CD1c-positive myeloid dendritic cell (primary cell): ENCODE results near the gene FMNL1.
"Not testable (repeated sequence)": the region's sequence is repeated elsewhere in the genome, so short reads cannot be mapped to it uniquely, and the experiment has no call there.

Experiments used
- DNase-seq: peaks from one replicate; pipeline ENCODE4 v3.0.0-alpha.2; 2016; ENCODE audit errors: extremely low spot score

The FMNL1 gene

DNA sequence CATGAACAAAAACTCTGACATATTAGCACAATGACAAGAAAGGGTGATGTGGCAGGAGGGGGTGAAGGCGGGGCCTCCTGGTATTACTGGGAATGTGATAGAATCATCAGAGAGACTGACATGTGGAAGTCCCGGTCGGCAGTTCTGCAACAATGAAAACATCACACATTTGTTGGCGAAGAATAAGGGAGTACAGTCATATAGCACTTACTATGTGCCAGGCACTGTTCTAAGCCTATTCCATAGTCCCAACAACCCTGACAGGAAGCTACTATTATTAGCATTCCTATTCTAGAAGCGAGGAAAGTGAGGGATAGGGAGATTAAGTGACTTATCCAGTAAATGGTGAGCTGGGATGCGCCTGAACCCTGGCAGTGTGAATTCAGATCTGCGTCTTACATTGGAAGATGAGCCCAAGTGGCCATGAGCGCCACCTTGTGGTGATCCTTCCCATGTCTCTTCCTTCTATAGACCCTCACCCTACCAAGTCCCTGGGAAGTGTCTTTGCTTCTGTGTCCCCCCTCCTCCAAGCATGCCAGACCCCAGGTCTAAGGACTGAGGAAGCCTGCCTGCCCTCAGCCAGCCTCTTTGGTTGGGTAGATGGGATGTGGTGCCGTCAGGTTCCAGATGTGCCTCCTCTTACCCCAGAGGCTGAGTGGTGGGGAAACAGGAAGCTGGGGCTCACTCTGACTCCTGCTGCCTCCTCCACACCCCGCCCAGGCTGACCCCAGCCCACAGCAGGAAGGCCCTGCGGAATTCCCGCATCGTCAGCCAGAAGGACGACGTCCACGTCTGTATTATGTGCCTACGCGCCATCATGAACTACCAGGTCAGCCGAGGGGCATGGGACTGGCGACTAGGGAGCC is 14.0 kb downstream of the FMNL1 start:
- peak; percentile 84 for DNase-seq

DNA sequence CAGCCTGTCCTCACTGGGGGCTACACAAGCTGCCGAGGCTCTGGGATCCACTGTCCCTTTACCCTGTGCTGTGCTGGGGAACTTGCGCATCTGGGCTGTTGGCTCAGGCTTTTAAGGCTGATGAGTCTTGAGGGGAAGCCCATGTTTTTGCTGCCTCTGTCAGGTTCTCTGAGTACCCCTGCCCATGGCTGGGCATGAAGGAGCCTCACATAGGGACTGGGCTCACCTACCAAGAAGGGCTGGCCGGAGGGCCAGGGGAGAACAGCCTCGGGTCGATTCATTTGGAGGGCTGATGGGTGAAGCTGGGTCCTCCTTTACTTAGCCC is 14.6 kb downstream of the FMNL1 start:
- no peak for DNase-seq

DNA sequence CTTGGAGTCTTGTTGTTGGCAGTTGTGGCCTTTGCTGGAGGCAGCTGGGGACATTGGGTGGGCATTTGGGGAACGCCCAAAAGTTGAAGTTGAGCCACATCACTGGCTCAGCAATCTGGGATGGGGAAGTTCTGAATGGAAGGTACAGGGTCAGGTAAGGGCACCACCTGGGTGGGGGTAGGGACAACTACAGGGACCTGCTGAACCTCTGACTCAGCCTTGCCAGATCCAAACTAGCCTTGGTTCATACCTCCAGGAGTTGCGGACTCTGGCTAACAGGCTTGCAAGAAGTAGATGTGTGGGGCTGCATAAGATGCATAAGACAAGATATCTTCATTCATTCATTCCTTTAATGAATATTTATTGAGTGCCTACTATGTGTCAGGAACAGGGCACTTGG is 16.0 kb downstream of the FMNL1 start:
- DNase-seq: no peak

DNA sequence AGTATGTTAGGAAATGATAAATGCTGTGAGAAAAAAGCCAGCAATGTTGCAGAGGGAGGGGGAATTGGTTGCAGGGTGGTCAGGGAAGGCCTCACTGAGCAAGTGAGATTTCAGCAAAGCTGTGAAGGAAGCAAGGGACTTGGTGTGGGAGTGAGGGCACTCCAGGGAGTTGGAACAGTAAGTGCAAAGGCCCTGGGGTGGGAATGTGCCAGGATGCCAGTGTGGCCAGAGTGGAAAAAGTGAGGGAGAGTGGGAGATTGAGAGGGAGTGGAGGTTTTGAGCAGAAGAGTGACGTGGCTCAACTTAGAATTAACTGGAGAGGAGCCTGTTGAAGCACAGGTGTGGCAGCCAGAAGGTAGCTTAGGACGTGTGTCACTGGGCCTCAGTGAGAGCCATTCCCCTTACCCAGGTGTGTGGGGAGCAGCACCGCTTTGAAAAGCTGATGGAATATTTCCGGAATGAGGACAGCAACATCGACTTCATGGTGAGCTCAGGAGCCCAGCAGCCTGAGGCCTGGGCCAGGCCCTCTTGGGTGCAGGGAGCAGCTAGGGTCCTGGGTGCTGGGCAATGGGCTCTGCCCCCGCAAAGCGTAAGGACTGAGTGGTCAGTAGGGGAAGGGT is 16.6 kb downstream of the FMNL1 start:
- no peak for DNase-seq

DNA sequence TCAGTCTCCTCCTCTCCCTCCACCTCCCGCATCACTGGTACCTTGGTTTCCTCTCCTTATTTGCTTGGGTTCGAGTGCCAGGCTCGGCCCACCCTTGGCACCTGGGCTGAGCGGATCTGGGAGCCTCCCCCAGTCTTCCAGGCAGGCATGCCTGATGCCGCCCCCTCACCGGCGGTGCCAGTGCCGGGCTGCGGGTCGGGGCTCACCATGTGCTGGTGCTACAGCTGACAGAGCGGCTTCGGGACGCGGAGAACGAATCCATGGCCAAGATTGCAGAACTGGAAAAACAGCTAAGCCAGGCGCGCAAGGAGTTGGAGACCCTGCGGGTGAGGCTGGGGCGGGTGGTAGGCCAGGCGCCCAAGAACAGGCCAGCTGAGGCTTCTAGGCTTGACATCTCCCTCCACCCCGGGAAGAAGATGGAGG is 19.2 kb downstream of the FMNL1 start:
- no peak for DNase-seq

DNA sequence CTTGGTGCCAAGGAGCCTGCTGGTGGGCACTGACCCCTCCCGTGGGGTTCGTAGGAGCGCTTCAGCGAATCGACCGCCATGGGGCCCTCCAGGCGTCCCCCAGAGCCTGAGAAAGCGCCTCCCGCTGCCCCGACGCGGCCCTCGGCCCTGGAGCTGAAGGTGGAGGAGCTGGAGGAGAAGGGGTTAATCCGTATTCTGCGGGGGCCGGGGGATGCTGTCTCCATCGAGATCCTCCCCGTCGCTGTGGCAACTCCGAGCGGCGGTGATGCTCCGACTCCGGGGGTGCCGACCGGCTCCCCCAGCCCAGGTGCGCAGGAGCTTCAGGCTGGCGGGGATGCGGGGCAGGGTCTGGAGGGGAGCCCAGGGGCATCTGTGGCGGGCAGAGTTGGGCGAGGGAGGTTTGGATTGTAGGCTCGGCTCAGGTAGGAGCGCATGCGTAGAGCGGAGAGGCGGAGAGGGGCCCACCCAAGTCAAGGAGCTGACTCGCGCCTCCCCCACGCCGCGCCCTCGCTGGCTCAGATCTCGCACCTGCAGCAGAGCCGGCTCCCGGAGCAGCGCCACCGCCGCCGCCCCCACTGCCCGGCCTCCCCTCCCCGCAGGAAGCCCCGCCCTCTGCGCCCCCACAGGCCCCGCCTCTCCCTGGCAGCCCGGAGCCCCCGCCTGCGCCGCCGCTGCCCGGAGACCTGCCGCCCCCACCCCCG is 19.8 kb downstream of the FMNL1 start:
- no peak for DNase-seq

DNA sequence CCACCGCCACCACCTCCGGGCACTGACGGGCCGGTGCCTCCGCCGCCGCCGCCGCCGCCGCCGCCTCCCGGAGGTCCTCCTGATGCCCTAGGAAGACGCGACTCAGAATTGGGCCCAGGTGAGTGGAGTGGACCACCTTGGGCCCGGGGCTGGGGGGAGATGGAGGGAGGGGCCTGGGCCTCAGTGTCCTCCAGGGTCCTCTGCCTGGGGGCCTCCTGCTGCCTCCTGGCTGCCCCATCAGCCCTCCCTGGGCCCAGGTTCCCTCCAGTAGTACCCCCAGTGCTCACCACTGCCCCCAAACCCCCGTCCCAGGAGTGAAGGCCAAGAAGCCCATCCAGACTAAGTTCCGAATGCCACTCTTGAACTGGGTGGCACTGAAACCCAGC is 20.3 kb downstream of the FMNL1 start:
- no peak for DNase-seq

DNA sequence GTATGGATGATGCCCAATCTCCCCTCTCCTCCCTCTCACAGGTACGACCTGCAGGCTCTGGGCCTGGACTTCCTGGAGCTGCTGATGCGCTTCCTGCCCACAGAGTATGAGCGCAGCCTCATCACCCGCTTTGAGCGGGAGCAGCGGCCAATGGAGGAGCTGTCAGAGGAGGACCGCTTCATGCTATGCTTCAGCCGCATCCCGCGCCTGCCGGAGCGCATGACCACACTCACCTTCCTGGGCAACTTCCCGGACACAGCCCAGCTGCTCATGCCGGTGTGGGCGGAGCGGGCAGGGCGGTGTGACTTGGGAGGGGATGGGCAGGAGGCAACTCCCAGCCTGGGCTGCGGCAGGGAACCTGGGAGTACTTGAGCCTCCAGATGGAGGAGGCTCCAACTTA is 22.1 kb downstream of the FMNL1 start:
- no peak for DNase-seq

DNA sequence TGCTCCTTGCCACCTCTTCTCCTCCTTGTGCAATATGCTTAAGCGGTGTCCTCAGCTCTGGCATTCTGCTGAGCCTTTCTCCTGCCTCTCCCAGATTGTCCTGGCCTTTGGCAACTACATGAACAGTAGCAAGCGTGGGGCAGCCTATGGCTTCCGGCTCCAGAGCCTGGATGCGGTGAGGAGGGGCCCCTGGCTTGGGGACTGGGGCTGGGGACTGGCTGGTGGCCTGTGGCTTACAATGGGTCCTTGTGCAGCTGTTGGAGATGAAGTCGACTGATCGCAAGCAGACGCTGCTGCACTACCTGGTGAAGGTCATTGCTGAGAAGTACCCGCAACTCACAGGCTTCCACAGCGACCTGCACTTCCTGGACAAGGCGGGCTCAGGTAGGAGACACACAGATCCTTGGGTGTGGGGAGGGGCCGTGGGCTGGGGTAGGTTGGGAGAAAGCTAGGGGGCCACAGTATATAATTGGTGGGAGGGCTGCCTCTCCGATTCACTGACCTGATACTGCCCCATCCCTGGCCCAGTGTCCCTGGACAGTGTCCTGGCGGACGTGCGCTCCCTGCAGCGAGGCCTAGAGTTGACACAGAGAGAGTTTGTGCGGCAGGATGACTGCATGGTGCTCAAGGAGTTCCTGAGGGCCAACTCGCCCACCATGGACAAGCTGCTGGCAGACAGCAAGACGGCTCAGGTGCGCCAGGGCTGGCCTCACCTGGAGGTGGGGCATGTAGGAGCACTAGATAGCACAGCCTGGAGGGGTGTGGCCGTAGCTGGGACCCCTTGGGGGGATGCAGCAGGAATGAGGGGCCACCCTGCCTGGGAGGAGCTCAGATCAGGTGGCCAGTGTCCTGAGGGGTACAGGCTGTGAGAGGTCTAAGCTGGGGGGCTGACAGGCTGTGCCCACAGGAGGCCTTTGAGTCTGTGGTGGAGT is 23.3 kb downstream of the FMNL1 start:
- DNase-seq: no peak

DNA sequence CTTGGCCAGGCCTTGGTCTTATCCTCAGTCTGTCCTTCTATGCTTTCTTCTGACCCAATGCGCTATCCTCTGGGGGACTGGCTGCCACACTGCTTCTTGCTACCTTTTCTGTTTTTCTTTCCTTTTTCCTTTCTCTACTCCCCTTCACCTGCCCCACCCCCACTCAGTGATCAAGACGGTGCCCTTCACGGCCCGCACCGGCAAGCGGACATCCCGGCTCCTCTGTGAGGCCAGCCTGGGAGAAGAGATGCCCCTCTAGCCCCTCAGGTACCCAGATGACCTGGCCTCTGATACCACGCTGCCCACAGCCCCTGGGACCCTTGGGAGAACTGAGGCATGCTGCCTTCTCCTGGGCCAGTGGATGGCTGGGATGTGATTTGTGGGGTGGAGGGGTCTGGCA is 24.7 kb downstream of the FMNL1 start:
- no peak for DNase-seq

DNA sequence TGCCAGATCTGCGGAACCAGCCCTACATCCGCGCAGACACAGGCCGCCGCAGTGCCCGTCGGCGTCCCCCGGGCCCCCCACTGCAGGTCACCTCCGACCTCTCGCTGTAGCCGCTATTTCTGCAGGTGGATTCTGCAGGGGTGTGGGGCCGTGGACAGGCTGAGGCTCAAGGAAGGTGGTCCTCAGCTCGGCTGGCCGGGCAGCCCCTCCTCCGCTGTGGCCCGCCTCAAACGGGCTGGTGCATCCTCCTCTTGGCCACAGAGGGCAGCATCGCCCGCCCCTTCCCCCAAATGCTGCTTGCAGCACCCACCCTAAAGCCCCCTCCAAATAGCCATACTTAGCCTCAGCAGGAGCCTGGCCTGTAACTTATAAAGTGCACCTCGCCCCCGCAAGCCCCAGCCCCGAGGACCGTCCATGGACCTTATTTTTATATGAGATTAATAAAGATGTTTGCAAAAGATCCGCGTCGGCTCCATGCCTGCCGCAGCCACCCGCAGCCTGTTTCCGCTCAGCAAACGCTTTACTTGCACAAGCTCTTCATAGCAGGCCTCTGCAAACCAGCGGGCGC is 25.3 kb downstream of the FMNL1 start:
- DNase-seq: no peak

DNA sequence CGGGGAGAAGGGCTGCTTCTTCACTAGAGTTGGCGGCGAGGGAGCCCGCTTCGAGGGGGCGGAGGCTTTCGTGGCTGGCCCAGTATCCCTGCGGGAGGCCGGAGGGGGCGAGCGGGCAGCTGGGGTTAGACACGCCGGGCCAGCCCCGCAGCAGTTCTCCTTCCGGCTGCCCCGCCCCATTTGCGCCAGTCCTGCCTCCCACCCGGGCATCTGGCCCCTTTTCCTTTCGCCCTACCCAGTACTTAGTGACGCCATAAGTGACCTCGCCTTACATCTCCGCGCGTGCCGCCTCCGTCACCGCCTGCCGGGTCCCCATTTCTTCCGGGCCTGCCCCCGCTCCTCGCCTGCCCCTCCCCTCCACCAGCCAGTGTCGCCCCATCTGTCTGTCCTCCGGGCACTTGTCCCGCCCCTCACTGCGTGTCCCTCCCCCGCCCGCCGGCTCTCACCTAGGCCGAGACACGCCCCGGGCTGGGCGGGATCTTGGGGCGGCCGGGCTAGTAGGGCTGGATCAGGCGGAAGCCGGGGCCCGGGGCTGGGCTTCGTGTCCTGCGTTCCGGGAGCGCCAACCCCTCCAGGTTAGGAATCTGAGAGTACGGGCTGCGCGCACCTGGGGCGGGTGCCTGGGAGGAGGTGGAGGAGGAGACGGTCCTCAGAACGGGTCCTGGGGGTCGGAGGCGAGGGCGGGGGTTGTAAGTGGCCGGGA is 25.9 kb downstream of the FMNL1 start:
- DNase-seq: peak; percentile 94

DNA sequence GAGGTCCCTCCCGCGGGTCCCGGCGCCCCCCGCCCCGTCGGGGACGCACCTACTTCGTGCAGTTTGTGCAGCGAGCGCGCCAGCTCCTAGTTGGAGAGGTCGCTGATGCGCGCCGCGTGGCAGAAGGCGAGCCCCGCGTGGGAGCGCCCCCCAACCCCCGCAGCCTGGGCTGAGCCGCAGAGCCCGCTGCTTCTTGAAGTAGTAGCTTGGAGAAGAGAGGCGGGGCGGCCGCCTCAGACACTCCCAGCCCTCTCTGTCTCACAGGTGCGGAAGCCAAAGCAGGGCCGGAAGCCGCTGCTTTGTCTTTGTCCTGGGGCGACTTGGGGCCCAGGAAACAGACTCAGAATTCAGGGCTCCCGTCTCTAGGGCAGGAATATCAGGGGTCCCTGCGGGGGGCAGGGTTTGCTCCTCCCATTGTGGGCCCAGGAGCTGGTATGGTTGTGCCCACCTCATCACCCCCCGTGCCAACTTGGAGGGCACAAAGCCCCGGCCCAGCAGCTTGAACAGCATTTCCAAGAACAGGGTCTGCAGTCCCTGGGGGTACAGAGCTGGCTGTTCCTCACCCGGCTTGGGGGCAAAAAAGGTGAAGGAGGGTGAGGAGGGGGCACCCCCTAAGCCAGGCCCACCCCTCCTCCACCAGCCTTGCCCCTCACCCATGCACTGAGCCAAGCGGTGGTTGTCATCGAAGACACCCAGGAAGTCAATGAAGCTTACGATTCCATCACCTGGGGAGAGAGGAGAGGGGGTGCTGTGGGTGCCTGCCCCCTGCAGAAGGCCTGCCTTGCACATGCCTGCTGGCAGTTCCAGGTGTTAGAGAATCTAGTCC is 26.7 kb downstream of the FMNL1 start:
- DNase-seq: peak; percentile 66

DNA sequence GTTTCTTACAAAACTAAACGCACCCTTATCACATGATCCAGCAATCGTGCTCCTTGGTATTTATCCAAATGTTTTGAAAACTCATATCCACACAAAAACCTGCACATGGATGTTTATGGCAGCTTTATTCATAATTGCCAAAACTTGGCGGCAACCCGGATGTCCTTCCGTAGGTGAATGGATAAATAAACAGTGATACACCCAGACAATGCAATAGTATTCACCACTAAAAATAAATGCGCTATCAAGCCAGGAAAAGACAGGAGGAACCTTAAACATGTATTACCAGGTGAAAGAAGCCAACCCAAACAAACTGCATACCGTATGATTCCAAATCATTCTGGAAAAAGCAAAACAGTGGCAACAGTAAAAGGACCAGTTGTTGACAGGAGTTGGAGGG is 30.2 kb downstream of the FMNL1 start:
- DNase-seq: no peak

DNA sequence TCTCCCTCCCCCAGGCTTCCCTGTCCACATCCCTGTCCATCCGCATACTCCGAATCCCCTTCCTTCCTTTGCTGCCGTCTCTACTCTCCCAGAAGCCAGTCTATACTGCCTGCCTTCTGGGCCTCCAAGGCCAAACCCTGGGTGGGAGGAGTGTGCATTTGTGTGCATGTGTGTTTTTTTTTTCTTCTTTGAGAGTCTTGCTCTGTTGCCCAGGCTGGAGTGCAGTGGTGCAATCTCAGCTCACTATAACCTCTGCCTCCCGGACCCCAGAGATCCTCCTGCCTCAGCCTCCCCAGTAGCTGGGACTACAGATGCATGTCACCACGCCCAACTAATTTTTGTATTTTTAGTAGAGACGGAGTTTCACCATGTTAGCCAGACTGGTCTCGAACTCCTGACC is 31.6 kb downstream of the FMNL1 start:
- DNase-seq: not testable (repeated sequence)

DNA sequence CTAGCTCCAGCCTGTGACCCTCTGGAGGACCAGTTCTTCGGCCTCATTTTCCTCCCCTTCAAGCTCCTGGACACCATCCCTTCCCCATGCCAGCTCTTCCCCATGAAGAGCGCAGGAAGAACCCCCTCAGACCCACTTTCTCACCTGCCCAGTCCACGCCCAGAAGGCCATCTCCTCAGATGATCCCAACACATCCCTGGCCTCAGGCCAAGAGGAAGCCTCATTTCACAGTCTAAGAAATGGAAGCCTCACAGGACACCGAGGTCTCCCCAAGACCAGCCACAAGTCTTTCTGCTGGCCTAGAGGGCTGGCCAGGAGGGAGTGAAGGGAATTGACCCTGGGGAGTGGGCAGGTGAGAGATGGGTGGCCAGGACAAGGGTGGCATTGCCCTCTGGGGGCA is 32.2 kb downstream of the FMNL1 start:
- DNase-seq: no peak

DNA sequence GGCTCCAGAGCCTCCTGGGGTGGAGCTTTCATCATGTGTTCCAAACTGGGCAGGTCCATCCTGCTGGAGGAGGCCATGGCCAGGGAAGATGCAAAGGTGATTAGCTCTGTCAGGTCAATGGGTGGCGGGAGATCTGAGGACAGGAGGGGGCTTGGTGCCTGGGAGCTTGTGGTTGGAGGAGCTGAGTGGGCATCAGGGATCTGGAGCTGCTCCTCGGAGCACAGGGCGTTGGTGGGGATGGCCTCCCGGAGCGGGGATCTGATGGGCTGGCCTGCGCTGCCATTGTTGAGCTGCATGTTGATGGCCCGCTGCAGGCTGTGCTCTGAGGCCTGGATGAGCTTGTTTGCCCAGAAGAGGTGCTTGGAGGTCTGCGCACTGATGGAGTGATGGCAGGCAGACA is 33.7 kb downstream of the FMNL1 start:
- DNase-seq: no peak

DNA sequence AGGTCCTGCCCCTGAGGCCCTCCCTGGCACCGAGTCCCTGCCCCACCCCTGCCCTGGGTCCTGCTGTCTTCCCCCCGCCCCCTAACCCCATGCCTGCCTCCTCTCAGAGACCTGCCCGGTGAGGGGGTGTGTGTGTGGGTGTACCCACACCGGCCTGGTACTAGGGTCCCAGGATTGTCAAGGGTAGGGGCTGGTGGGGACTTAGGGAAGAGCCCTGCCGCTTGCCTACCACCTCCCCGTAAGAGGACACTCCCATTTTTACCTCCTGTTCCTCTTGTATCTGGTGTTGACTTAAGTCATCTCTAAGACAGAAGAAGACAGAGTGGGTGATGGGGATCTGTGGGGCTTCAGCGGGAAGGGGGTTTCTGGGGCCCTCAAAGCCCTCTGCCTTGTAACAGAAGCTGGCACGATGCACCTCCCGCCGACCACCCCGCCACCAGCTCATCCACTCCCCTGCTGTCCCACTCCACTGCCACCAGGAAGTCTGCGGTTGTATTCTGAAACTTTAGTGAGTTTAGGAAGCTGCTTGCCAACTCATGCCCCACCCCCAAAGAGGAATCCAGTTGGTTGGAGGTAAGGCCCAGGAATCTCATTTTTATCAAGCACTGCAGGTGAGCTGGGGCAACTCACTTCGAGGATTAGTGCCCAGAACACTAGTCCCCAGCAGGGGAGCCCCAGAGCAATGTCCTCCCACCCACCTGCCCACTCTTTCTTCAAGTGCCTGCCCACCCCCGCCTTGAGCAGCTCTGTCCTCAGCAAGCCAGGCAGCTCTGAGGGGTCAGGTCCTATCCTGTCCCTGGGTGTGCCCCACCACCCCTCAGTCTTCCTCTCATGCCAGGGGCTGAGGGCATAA is 34.7 kb downstream of the FMNL1 start:
- peak; percentile 22 for DNase-seq

DNA sequence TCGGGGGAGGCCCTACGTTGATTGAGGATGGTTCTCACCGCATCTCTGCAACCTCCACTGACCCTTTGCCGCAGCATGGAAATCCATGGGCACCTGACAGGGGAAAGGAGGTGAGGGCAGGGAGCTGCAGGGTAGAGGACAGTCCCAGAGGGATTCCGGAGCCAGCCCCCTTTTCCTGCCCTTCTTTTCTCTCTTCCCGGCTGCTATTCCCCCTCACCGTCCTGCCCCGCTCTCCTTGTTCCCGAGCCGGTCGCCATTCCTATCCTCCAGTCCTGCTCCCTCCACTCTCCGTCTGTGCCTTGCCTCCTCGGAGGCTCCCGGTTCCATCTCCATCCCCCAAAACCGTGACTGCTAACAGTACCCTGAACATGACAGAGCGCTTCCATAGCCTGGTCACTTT is 35.4 kb downstream of the FMNL1 start:
- no peak for DNase-seq
